GM12875 (cell line): ENCODE data around the gene HMG20A.
"Not testable (repeated sequence)": the region's sequence is repeated elsewhere in the genome, so short reads cannot be mapped to it uniquely, and the experiment has no call there.

Experiments used
- H3K4me3 ChIP-seq: one replicate; pipeline ENCODE4 v1.5.1; 2011; ENCODE audit warnings: low read depth, low read length, control low read depth
- CTCF ChIP-seq: IDR thresholded peaks from 2 replicates; pipeline ENCODE4 v1.5.1; 2011; ENCODE audit warnings: low read depth, mild to moderate bottlenecking, control low read depth, inconsistent platforms, low read length, moderate library complexity, borderline replicate concordance; ENCODE audit not compliant: insufficient read depth

Gene HMG20A

GRCh38 chr15:77393471-77393840 is 27.2 kb upstream of the HMG20A start:
- H3K4me3 ChIP-seq, result no peak overlapping the region
- TF ChIP-seq CTCF, result no peak

DNA sequence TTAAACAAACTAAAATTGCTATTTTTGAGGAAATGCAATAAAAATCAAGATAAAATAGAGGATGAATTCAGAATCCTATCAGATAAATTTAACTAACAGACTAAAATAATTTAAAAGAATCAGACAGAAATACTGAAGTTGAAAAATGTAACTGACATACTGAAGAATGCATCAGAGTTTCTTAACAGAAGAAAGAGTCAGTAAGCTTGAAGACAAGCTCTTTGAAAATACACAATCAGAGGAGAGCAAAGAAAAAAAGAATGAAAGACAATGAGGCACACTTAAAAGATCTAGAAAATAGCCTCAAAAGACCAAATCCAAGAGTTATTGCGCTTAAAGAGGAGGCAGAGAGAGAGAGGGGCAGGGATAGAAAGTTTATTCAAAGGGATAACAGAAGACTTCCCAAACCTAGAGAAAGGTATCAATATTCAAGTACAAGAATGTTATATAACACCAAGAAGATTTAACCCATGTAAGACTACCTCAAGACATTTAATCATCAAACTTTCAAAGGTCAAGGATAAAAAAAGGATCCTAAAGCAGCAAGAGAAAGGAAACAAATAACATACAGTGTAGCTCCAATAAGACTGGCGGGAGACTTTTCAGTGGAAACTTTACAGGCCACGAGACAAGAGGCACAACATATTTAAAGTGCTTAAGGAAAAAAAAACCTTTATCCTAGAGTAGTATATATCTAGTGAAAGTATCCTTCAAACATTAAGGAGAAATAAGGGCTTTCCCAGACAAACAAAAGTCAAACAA is 25.5 kb upstream of the HMG20A start:
- TF ChIP-seq CTCF, result no peak
- H3K4me3 ChIP-seq, result no peak overlapping the region

GRCh38 chr15:77396692-77397091 is 24.0 kb upstream of the HMG20A start:
- no peak for TF ChIP-seq CTCF
- no peak overlapping the region for H3K4me3 ChIP-seq

- no peak for TF ChIP-seq CTCF
These were observed 21.8 kb upstream of the HMG20A start for GRCh38 chr15:77398927-77399326.

GRCh38 chr15:77400258-77400657 is 20.4 kb upstream of the HMG20A start:
- no peak for TF ChIP-seq CTCF
- no peak overlapping the region for H3K4me3 ChIP-seq

More at GRCh38 chr15:77398927-77399326, 21.8 kb upstream of the HMG20A start:
- no peak overlapping the region for H3K4me3 ChIP-seq

GRCh38 chr15:77402740-77403379 is 17.8 kb upstream of the HMG20A start:
- TF ChIP-seq CTCF, result no peak
- H3K4me3 ChIP-seq, result no peak overlapping the region

DNA sequence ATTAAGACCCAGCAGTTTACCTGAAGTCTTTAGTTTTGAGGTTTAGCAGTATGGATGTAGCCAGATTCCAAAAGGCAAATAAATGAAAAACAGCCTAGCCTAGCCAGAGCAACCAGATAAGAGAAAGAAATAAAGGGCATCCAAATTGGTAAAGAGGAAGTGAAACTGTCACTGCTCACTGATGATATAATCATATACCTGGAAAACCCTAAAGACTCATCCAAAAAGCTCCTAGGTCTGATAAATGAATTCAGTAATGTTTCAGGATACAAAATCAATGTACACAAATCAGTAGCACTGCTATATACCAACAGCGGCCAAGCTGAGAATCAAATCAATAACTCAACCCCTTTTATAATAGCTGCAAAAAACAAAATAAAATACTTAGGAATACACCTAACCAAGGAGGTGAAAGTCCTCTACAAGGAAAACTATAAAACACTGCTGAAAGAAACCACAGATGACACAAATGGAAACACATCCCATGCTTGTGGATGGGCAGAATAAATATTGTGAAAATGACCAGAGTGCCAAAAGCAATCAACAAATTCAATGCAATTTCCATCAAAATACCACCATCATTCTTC is 14.4 kb upstream of the HMG20A start:
- H3K4me3 ChIP-seq, result not testable (repeated sequence)
